PC-9 (cell line): ENCODE data around the gene GPD2. TPM values are rescaled to one million over a fixed set of nuclear protein-coding genes. Genes with fewer than 3 reads are reported as not detected.

Experiments
- BruUV-seq: library from RNA; stranded (reverse); fragments of 400-500 nt; replicated peaks from 2 replicates; lab custom pipeline; 2021; lab: Mats Ljungman, UMichigan
- CTCF ChIA-PET: fragments of 300-600 bp; sonication (Branson Sonifier 250); formaldehyde crosslinking; loops from one replicate; lab custom pipeline; 2022; ENCODE audit warnings: antibody characterized with exemption; lab: Charles Lee
- POLR2A ChIA-PET: fragments of 300-600 bp; sonication (Branson Sonifier 250); formaldehyde crosslinking; loops from one replicate; lab custom pipeline; 2022; ENCODE audit warnings: antibody characterized with exemption; ENCODE audit not compliant: unreplicated experiment; lab: Charles Lee
- DNase-seq, 2 experiments: peaks; one replicate each; pipeline versions ENCODE4 v3.0.0 to v3.0.0-alpha.2; 2015 to 2022; ENCODE audit warnings: mixed read lengths in 1 of 2
- H2AFZ ChIP-seq: fragments of 200-600 bp; sonication (generic); 2 replicates; pipeline ENCODE4 v1.8.1; 2017; ENCODE audit warnings: antibody characterized with exemption
- H3F3A ChIP-seq: fragments of 200-600 bp; sonication (generic); 2 replicates; pipeline ENCODE4 v1.8.1; 2017; ENCODE audit warnings: antibody characterized with exemption, mild to moderate bottlenecking, low read depth; ENCODE audit not compliant: insufficient read depth
- H3K27ac ChIP-seq: fragments of 200-600 bp; sonication (generic); 2 replicates; pipeline ENCODE4 v1.6.1; 2016; ENCODE audit warnings: mixed run types
- H3K27me3 ChIP-seq: fragments of 200-600 bp; sonication (generic); 2 replicates; pipeline ENCODE4 v1.6.1; 2016; ENCODE audit warnings: low read depth, mixed run types; ENCODE audit not compliant: insufficient read depth
- H3K36me3 ChIP-seq: fragments of 200-600 bp; sonication (generic); 2 replicates; pipeline ENCODE4 v1.6.1; 2016; ENCODE audit warnings: low read depth, mixed run types
- H3K4me1 ChIP-seq: fragments of 200-600 bp; sonication (generic); replicated peaks from 2 replicates; pipeline ENCODE4 v1.6.1; 2016; ENCODE audit warnings: mixed run types; ENCODE audit not compliant: insufficient read depth
- H3K4me2 ChIP-seq: fragments of 200-600 bp; sonication (generic); 2 replicates; pipeline ENCODE4 v1.6.1; 2017; ENCODE audit warnings: mixed run types
- H3K4me3 ChIP-seq: fragments of 200-600 bp; sonication (generic); 2 replicates; pipeline ENCODE4 v1.6.1; 2016; ENCODE audit warnings: mixed run types
- H3K79me2 ChIP-seq: fragments of 200-600 bp; sonication (generic); 2 replicates; pipeline ENCODE4 v1.6.1; 2017; ENCODE audit warnings: low read depth, mixed run types
- H3K9me2 ChIP-seq: fragments of 200-600 bp; sonication (generic); 2 replicates; pipeline ENCODE4 v1.8.1; 2017; ENCODE audit warnings: mild to moderate bottlenecking; ENCODE audit not compliant: insufficient read depth
- H3K9me3 ChIP-seq: fragments of 200-600 bp; sonication (generic); 2 replicates; pipeline ENCODE4 v1.8.1; 2016; ENCODE audit warnings: low read depth; ENCODE audit not compliant: insufficient read depth
- H4K20me1 ChIP-seq: fragments of 200-600 bp; sonication (generic); 2 replicates; pipeline ENCODE4 v1.8.1; 2017; ENCODE audit not compliant: insufficient read depth
- CTCF ChIP-seq: fragments of 200-600 bp; sonication (generic); conservative IDR thresholded peaks from 2 replicates; pipeline ENCODE4 v1.6.1; 2017; ENCODE audit warnings: mixed run types, antibody characterized with exemption, mild to moderate bottlenecking, moderate library complexity
- EZH2 ChIP-seq: fragments of 200-600 bp; sonication (generic); IDR thresholded peaks from 2 replicates; pipeline ENCODE4 v1.8.0; 2017; ENCODE audit warnings: antibody characterized with exemption, low read depth
- intact Hi-C: fragments of 100-400 bp; cut with micrococcal nuclease; formaldehyde crosslinking; loops from one replicate; pipeline ENCODE4 v1.10.0; 2022; ENCODE audit not compliant: unreplicated experiment
- total RNA-seq: library from RNA; stranded (reverse); gene quantifications from 2 replicates; pipeline ENCODE4 v1.2.3, GENCODE V29; 2021

The GPD2 gene
- total RNA-seq, 1 experiment from 2014 or later, result 47.1 TPM

GRCh38 chr2:156457523-156458517 lies 21.6 kb downstream of the GPD2 start:
- no TSS peak for BruUV-seq
- Histone ChIP-seq H3K9me2 (no peaks in the 10 kb centered on the region), H3K27me3 (no peaks in the 10 kb centered on the region), H3K27ac (no peak overlapping the region), H3K9me3 (no peaks in the 10 kb centered on the region), H3K36me3 (no peaks in the 10 kb centered on the region), H3K4me1 (peaks cover 22% of the 10 kb centered on the region), H3K4me2 (no peak overlapping the region), H4K20me1 (no peaks in the 10 kb centered on the region), H3K4me3 (no peak overlapping the region), H2AFZ (no peak overlapping the region), H3F3A (peaks cover 14% of the 10 kb centered on the region; the same call in 1 of the 2 replicates), H3K79me2 (peaks cover 20% of the 10 kb centered on the region; the same call in 1 of the 2 replicates)
- DNase-seq, result no peak
- ChIA-PET POLR2A (interaction anchor here (0.6 kb wide), 1 partner anchor 23 kb away, joined by 9 read pairs; no protein-coding TSS in a partner anchor), CTCF (no interaction called here)
- intact Hi-C loops, result no loop called here
- no peak for TF ChIP-seq EZH2
- no peak for TF ChIP-seq CTCF

DNA sequence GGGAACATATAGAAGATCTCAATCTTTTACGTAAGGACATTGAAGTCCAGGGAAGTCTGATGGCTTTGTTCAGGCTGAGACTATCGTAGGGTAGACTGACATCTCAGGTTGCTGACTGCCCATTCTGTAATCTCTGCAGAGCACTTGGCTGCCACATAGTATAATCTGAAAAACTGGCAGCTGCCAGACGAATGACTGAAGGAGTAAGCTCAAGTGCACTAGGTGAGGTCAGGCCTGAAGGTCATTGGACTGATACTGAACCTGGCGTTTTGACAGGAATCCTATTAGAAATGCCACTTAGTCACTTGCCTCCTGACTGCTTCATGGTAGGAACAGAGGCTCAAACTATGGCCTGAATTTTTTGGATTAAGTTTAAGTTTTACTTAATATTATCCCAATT lies 23.5 kb downstream of the GPD2 start:
- CTCF ChIA-PET, result no interaction called here
- no peak overlapping the region for H3K4me2 ChIP-seq
- no peak overlapping the region for H3K4me3 ChIP-seq
- H3F3A ChIP-seq, result peaks cover 14% of the 10 kb centered on the region; the same call in 1 of the 2 replicates
- no peak overlapping the region for H2AFZ ChIP-seq
- TF ChIP-seq EZH2 (no peak), CTCF (no peak)
- H3K4me1 ChIP-seq, result peaks cover 16% of the 10 kb centered on the region
- H3K9me3 ChIP-seq, result no peaks in the 10 kb centered on the region
- H3K27ac ChIP-seq, result no peak overlapping the region
- intact Hi-C loops, result no loop called here
- no peaks in the 10 kb centered on the region for H3K27me3 ChIP-seq
- peaks cover 20% of the 10 kb centered on the region; the same call in 1 of the 2 replicates for H3K79me2 ChIP-seq
- H3K36me3 ChIP-seq, result no peaks in the 10 kb centered on the region
- H3K9me2 ChIP-seq, result no peaks in the 10 kb centered on the region
- DNase-seq, result no peak
- no TSS peak for BruUV-seq
- no peaks in the 10 kb centered on the region for H4K20me1 ChIP-seq
- POLR2A ChIA-PET, result no interaction called here

GRCh38 chr2:156464106-156464505 lies 27.9 kb downstream of the GPD2 start:
- H3K79me2 ChIP-seq, result no peaks in the 10 kb centered on the region
- H3K9me2 ChIP-seq, result no peaks in the 10 kb centered on the region
- no peak overlapping the region for H3K4me2 ChIP-seq
- BruUV-seq, result no TSS peak
- H3K27me3 ChIP-seq, result no peaks in the 10 kb centered on the region
- POLR2A ChIA-PET, result interaction anchor here (0.5 kb wide), 1 partner anchor 28 kb away, joined by 3 read pairs; no protein-coding TSS in a partner anchor
- H3K27ac ChIP-seq, result no peak overlapping the region
- TF ChIP-seq CTCF, result no peak
- TF ChIP-seq EZH2, result no peak
- no peaks in the 10 kb centered on the region for H3K36me3 ChIP-seq
- intact Hi-C loops, result no loop called here
- H4K20me1 ChIP-seq, result no peaks in the 10 kb centered on the region
- H2AFZ ChIP-seq, result no peak overlapping the region
- no peak overlapping the region for H3K4me3 ChIP-seq
- DNase-seq, result no peak
- CTCF ChIA-PET, result interaction anchor here (0.6 to 0.7 kb wide), 2 partner anchors 26 to 49 kb away, joined by 3 read pairs; no protein-coding TSS in a partner anchor
- no peaks in the 10 kb centered on the region for H3K4me1 ChIP-seq
- no peaks in the 10 kb centered on the region for H3F3A ChIP-seq
- no peaks in the 10 kb centered on the region for H3K9me3 ChIP-seq
